Measurements from ENCODE around the gene ELP4.
"Not testable (repeated sequence)": the region's sequence is repeated elsewhere in the genome, so short reads cannot be mapped to it uniquely, and the experiment has no call there.

The ELP4 gene

DNA sequence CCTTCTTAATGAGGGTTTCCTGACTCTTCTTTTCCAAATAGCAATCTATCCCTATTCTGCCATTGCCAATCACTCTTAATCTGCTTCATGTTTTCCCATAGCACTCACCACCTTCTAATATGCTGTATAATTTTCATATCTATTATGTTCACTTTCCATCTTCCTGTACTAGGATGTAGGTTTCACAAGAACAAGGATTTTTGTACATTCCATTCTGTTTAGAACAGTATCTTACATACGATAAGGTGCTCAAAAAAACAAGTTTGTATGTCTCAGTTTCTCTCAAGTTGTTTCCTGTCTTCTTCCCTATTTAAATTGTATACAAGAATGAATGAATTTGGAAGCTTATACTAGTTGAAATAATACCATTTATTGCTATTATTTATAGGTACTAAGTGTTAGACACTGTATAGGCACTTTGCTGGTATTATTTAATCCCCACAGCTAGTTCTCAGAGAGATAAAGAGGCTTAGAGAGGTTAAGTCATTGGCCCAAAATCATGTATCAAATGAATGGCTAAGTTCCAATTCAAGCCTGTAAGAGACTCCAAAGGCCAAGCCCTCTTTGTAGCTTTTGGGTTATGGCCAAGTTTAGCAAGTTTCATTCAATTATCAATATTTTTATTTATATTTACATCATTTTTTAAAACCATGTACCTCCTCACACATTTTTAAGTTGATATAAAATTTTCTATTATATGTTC lies 166.9 kb downstream of the ELP4 start:
- Mint-ChIP-seq H3K9me3 (no peaks in the 10 kb centered on the region), H3K27me3 (ENCODE audit: low read depth) (no peaks in the 10 kb centered on the region), H3K4me3 (no peak overlapping the region), H3K4me1 (ENCODE audit: low read depth) (no peaks in the 10 kb centered on the region), H3K27ac (no peak overlapping the region), H3K36me3 (ENCODE audit: low read depth) (no peaks in the 10 kb centered on the region)
- no peak for DNase-seq (ENCODE audit: low spot score)

DNA sequence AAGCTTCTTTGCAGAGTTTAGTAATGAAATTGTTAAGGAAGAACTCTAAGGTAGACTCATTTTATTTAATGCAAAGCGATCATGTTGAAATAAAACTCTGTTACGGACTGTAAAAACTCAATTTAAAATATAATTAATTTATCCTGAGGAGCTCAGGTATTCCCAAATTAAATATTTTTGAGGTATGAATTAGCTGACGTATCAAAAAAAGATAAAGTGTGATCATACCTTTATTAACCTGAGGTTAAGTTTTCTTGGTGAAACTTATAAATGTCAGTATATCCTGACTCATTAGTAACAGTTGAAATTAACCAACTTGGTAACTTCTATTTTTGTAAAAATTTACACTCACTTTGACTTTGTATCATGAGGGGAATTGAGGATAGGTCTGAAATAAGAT lies 171.2 kb downstream of the ELP4 start:
- Mint-ChIP-seq H3K36me3 (ENCODE audit: low read depth) (no peaks in the 10 kb centered on the region), H3K27ac (no peak overlapping the region)

DNA sequence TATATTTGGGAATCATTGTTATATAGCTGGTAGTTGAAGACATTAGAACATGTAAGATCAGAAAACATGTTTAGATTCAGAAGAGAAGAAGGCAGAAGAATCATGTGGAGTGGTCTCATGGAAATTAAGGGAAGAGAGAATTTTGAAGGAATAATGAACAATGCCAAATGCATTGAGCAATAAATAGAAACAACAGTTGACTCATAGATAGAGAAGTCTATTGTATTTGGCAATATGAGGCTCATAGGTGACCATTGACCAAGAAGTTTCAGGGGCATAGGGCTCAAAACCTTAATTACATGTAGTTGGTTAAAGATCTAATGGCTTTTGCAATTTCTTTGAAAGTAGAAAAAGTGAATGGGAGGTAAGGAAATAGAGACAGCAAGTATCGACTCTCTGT lies 177.7 kb downstream of the ELP4 start:
- H3K27me3 Mint-ChIP-seq (ENCODE audit: low read depth), result no peaks in the 10 kb centered on the region
- H3K4me1 Mint-ChIP-seq (ENCODE audit: low read depth), result no peaks in the 10 kb centered on the region
- H3K36me3 Mint-ChIP-seq (ENCODE audit: low read depth), result no peaks in the 10 kb centered on the region
- no peak overlapping the region for H3K27ac Mint-ChIP-seq
- no peak overlapping the region for H3K4me3 Mint-ChIP-seq
- no peak for DNase-seq (ENCODE audit: low spot score)
- no peaks in the 10 kb centered on the region for H3K9me3 Mint-ChIP-seq

More for the DNA sequence above, 171.2 kb downstream of the ELP4 start:
- no peaks in the 10 kb centered on the region for H3K27me3 Mint-ChIP-seq (ENCODE audit: low read depth)
- DNase-seq (ENCODE audit: low spot score), result no peak
- H3K9me3 Mint-ChIP-seq, result no peaks in the 10 kb centered on the region
- H3K4me1 Mint-ChIP-seq (ENCODE audit: low read depth), result no peaks in the 10 kb centered on the region
- no peak overlapping the region for H3K4me3 Mint-ChIP-seq

- no peak overlapping the region for H3K27ac Mint-ChIP-seq
- no peaks in the 10 kb centered on the region for H3K4me1 Mint-ChIP-seq (ENCODE audit: low read depth)
- no peaks in the 10 kb centered on the region for H3K9me3 Mint-ChIP-seq
These were observed 178.3 kb downstream of the ELP4 start for GRCh38 chr11:31687861-31688260.

GRCh38 chr11:31689559-31689958 lies 180.0 kb downstream of the ELP4 start:
- Mint-ChIP-seq H3K27ac (no peak overlapping the region), H3K36me3 (ENCODE audit: low read depth) (no peaks in the 10 kb centered on the region), H3K4me1 (ENCODE audit: low read depth) (no peaks in the 10 kb centered on the region), H3K27me3 (ENCODE audit: low read depth) (no peaks in the 10 kb centered on the region), H3K4me3 (no peak overlapping the region), H3K9me3 (peaks cover 5% of the 10 kb centered on the region)
- no peak for DNase-seq (ENCODE audit: low spot score)

More at GRCh38 chr11:31687861-31688260, 178.3 kb downstream of the ELP4 start:
- H3K27me3 Mint-ChIP-seq (ENCODE audit: low read depth), result no peaks in the 10 kb centered on the region
- no peak overlapping the region for H3K4me3 Mint-ChIP-seq
- no peaks in the 10 kb centered on the region for H3K36me3 Mint-ChIP-seq (ENCODE audit: low read depth)
- DNase-seq (ENCODE audit: low spot score), result no peak

GRCh38 chr11:31690041-31690440 lies 180.5 kb downstream of the ELP4 start:
- Mint-ChIP-seq H3K36me3 (ENCODE audit: low read depth) (no peaks in the 10 kb centered on the region), H3K9me3 (peaks cover 5% of the 10 kb centered on the region), H3K27ac (no peak overlapping the region), H3K27me3 (ENCODE audit: low read depth) (no peaks in the 10 kb centered on the region), H3K4me1 (ENCODE audit: low read depth) (no peaks in the 10 kb centered on the region), H3K4me3 (no peak overlapping the region)
- no peak for DNase-seq (ENCODE audit: low spot score)

DNA sequence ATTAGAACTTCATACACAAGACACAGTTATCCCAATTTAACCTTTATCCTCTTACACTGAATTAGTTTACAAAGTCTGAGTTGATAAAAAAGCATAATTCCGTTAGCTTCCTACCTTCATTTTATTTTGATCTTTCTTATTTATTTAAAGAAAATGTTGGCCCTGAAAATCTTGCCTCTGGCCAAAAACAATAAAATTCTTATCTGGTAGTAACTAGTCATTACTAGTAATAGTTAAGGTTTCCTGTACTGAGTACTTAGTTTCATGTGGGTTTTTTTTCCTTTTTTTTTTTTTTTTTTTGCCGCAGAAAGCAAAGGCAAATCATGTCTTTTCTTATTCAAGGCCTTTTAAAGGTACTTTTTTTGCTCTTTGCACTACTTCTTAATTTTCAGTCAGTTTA lies 180.9 kb downstream of the ELP4 start:
- Mint-ChIP-seq H3K4me3 (no peak overlapping the region), H3K27me3 (ENCODE audit: low read depth) (no peaks in the 10 kb centered on the region), H3K36me3 (ENCODE audit: low read depth) (no peaks in the 10 kb centered on the region), H3K9me3 (peaks cover 5% of the 10 kb centered on the region), H3K27ac (no peak overlapping the region), H3K4me1 (ENCODE audit: low read depth) (no peaks in the 10 kb centered on the region)
- DNase-seq (ENCODE audit: low spot score), result no peak

DNA sequence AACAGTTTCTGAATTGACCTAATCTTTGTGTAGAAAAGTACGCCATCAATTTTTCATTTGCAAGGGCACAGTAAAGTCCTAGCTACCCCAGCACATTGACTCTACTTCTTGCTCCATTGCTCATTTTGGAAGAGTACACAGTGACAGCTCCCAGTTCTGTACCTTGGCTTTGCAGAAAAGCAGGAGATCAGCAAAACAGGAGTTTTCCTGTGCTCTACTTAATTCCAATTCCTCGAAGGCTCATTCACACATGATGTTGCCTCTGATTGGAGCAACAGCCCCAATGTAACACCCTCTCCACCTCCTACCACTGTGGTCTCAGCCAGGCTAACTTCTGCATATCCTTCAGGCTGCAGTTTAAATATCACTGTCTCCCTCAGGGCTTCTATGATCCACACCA lies 182.9 kb downstream of the ELP4 start:
- no peak overlapping the region for H3K4me3 Mint-ChIP-seq
- H3K27ac Mint-ChIP-seq, result no peak overlapping the region
- no peak for DNase-seq (ENCODE audit: low spot score)
- no peaks in the 10 kb centered on the region for H3K27me3 Mint-ChIP-seq (ENCODE audit: low read depth)
- no peaks in the 10 kb centered on the region for H3K4me1 Mint-ChIP-seq (ENCODE audit: low read depth)
- peaks cover 5% of the 10 kb centered on the region for H3K9me3 Mint-ChIP-seq
- H3K36me3 Mint-ChIP-seq (ENCODE audit: low read depth), result no peaks in the 10 kb centered on the region

DNA sequence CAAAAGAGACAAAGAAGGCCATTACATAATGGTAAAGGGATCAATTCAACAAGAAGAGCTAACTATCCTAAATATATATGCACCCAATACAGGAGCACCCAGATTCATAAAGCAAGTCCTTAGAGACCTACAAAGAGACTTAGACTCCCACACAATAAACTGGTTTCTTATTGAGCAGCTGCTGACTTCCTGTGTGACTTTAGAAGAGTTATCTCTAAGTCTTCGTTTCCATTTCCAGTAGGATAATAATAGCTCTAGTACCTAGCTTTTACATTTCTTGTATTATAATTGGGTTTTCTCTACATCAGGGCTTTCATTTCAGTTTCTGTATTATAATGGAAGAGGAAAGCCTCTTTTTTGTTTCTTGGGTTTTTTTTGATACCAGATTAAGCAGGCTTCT lies 187.5 kb downstream of the ELP4 start:
- H3K27me3 Mint-ChIP-seq (ENCODE audit: low read depth); H3K4me3 Mint-ChIP-seq; DNase-seq (ENCODE audit: low spot score); H3K36me3 Mint-ChIP-seq (ENCODE audit: low read depth); H3K27ac Mint-ChIP-seq; H3K9me3 Mint-ChIP-seq; H3K4me1 Mint-ChIP-seq (ENCODE audit: low read depth): not testable (repeated sequence)

GRCh38 chr11:31699066-31699465 lies 189.5 kb downstream of the ELP4 start:
- Mint-ChIP-seq H3K36me3 (ENCODE audit: low read depth) (no peaks in the 10 kb centered on the region), H3K27me3 (ENCODE audit: low read depth) (no peaks in the 10 kb centered on the region), H3K27ac (no peak overlapping the region), H3K9me3 (no peaks in the 10 kb centered on the region), H3K4me3 (no peak overlapping the region), H3K4me1 (ENCODE audit: low read depth) (no peaks in the 10 kb centered on the region)
- DNase-seq (ENCODE audit: low spot score), result no peak

DNA sequence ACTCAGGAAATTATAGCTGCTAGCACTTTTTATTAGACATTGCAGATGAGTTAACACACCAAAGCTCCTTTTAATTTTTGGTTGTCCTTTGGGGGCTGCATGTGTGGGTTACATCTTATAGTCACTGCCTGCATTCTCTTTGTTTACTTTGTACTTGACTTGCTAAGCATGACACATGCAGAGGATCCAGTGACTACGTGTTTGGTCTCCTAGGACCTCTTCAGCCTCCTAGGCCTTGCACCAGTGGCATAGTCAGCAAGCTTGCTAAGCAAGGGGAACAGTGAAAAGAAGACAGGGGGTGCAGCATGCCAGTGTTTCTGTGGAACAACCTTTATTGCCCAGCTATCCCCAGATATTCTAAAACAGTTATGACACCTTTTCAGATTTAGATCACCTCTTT lies 193.4 kb downstream of the ELP4 start:
- H3K27ac Mint-ChIP-seq, result no peak overlapping the region
- no peaks in the 10 kb centered on the region for H3K36me3 Mint-ChIP-seq (ENCODE audit: low read depth)
- H3K4me1 Mint-ChIP-seq (ENCODE audit: low read depth), result no peaks in the 10 kb centered on the region
- H3K9me3 Mint-ChIP-seq, result no peaks in the 10 kb centered on the region
- DNase-seq (ENCODE audit: low spot score), result no peak
- H3K4me3 Mint-ChIP-seq, result no peak overlapping the region
- H3K27me3 Mint-ChIP-seq (ENCODE audit: low read depth), result no peaks in the 10 kb centered on the region

GRCh38 chr11:31706357-31706756 lies 196.8 kb downstream of the ELP4 start:
- Mint-ChIP-seq H3K4me3 (no peak overlapping the region), H3K27ac (no peak overlapping the region), H3K36me3 (ENCODE audit: low read depth) (no peaks in the 10 kb centered on the region)

GRCh38 chr11:31711137-31711536 lies 201.6 kb downstream of the ELP4 start:
- no peak overlapping the region for H3K27ac Mint-ChIP-seq
- H3K27me3 Mint-ChIP-seq (ENCODE audit: low read depth), result no peaks in the 10 kb centered on the region
- no peak overlapping the region for H3K4me3 Mint-ChIP-seq
- no peaks in the 10 kb centered on the region for H3K9me3 Mint-ChIP-seq
- no peaks in the 10 kb centered on the region for H3K36me3 Mint-ChIP-seq (ENCODE audit: low read depth)
- peaks cover 2% of the 10 kb centered on the region for H3K4me1 Mint-ChIP-seq (ENCODE audit: low read depth)
- no peak for DNase-seq (ENCODE audit: low spot score)

More at GRCh38 chr11:31706357-31706756, 196.8 kb downstream of the ELP4 start:
- Mint-ChIP-seq H3K27me3 (ENCODE audit: low read depth) (no peaks in the 10 kb centered on the region), H3K9me3 (no peaks in the 10 kb centered on the region), H3K4me1 (ENCODE audit: low read depth) (no peaks in the 10 kb centered on the region)
- no peak for DNase-seq (ENCODE audit: low spot score)

DNA sequence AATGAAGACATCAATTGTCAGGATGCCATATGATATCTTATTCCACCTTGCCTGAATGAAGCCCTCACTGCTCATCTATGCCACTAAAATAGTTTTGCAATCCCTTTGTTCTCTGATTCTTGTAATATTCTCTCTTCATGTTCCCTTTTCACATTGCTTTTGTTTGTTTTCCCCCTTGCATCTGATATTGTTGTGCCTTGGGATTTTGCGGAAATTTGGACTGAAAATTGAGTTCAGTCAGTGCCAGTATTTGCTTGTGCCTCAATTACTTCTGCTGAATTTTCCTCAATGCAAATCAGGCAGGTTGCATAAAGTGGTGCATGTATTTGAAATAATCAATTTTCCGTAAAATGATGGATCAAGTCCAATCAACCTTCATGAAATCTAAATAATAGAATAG lies 203.3 kb downstream of the ELP4 start:
- Mint-ChIP-seq H3K27ac (no peak overlapping the region), H3K4me1 (ENCODE audit: low read depth) (peaks cover 2% of the 10 kb centered on the region), H3K9me3 (no peaks in the 10 kb centered on the region), H3K27me3 (ENCODE audit: low read depth) (no peaks in the 10 kb centered on the region), H3K4me3 (no peak overlapping the region), H3K36me3 (ENCODE audit: low read depth) (no peaks in the 10 kb centered on the region)
- no peak for DNase-seq (ENCODE audit: low spot score)

DNA sequence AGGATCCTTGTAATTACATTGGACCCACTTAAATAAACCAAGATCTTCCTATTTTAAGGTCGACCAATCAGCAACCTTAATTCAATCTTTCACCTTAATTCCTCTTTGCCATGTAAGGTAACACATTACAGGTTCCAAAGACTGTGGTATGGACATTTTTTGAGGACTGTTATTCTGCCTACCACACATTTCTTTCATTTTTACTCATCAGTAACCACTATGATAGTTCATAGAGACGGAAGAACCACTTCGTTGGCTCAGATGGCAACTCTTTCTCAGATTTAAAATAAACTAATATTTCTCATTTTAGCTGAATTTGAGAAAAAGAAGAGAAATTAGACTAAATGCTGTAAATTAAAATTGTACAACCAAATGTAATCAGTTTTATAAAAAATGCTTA lies 205.3 kb downstream of the ELP4 start:
- Mint-ChIP-seq H3K4me3 (no peak overlapping the region), H3K36me3 (ENCODE audit: low read depth) (no peaks in the 10 kb centered on the region)

More for the DNA sequence above, 205.3 kb downstream of the ELP4 start:
- Mint-ChIP-seq H3K27ac (no peak overlapping the region), H3K27me3 (ENCODE audit: low read depth) (no peaks in the 10 kb centered on the region), H3K9me3 (no peaks in the 10 kb centered on the region), H3K4me1 (ENCODE audit: low read depth) (peaks cover 5% of the 10 kb centered on the region)
- DNase-seq (ENCODE audit: low spot score), result no peak

Data from T-helper 2 cell treated with Interferon-gamma antibody and Interleukin-4, amounts not matched to agents 5 μg/mL and 100 μg/mL, for 36 hours (primary cell).